DOHH2 (cell line): ENCODE data around the gene USP48.
A peak's percentile ranks its signal among the peaks of the same experiment; 100 is the strongest.

Experiments
- H3F3A ChIP-seq: fragments of 200-600 bp; sonication (generic), shearing (Covaris generic); 2 replicates; pipeline ENCODE4 v1.6.0; 2016; ENCODE audit warnings: antibody characterized with exemption, mild to moderate bottlenecking; ENCODE audit not compliant: control insufficient read depth, insufficient read depth
- H3K27ac ChIP-seq: fragments of 200-600 bp; sonication (generic); 2 replicates; pipeline ENCODE4 v1.5.1; 2014; ENCODE audit warnings: low read depth, mild to moderate bottlenecking, low read length, moderate library complexity
- H3K27me3 ChIP-seq: fragments of 200-600 bp; sonication (generic); 2 replicates; pipeline ENCODE4 v1.6.1; 2014; ENCODE audit warnings: mild to moderate bottlenecking, low read length, mixed read lengths; ENCODE audit not compliant: control insufficient read depth
- H3K36me3 ChIP-seq: fragments of 200-600 bp; sonication (generic); 2 replicates; pipeline ENCODE4 v1.6.1; 2014; ENCODE audit warnings: mild to moderate bottlenecking, low read length, moderate library complexity, mixed read lengths; ENCODE audit not compliant: control insufficient read depth
- H3K4me1 ChIP-seq: fragments of 200-600 bp; sonication (generic); 2 replicates; pipeline ENCODE4 v1.6.1; 2014; ENCODE audit warnings: mild to moderate bottlenecking, low read length, mixed read lengths; ENCODE audit not compliant: control insufficient read depth
- H3K4me2 ChIP-seq: fragments of 200-600 bp; sonication (generic); 2 replicates; pipeline ENCODE4 v1.6.0; 2014; ENCODE audit warnings: mild to moderate bottlenecking, low read length, moderate library complexity
- H3K4me3 ChIP-seq: fragments of 200-600 bp; sonication (generic); 2 replicates; pipeline ENCODE4 v1.5.1; 2014; ENCODE audit warnings: mild to moderate bottlenecking, low read length, mixed read lengths
- H3K79me2 ChIP-seq: fragments of 200-600 bp; sonication (generic); 2 replicates; pipeline ENCODE4 v1.6.1; 2014; ENCODE audit warnings: mild to moderate bottlenecking, low read length, mixed read lengths; ENCODE audit not compliant: control insufficient read depth
- H3K9me2 ChIP-seq: fragments of 200-600 bp; sonication (generic); replicated peaks from 2 replicates; pipeline ENCODE4 v1.6.1; 2014; ENCODE audit warnings: mild to moderate bottlenecking, low read length, mixed read lengths; ENCODE audit not compliant: control insufficient read depth
- H3K9me3 ChIP-seq: fragments of 200-600 bp; sonication (generic); 2 replicates; pipeline ENCODE4 v1.6.1; 2014; ENCODE audit warnings: antibody characterized with exemption, low read length, mixed read lengths; ENCODE audit not compliant: control insufficient read depth, insufficient read depth
- H4K20me1 ChIP-seq: fragments of 200-600 bp; sonication (generic); 2 replicates; pipeline ENCODE4 v1.6.0; 2014; ENCODE audit warnings: low read depth, mild to moderate bottlenecking, antibody characterized with exemption, low read length, moderate library complexity; ENCODE audit not compliant: control insufficient read depth, insufficient read depth
- CTCF ChIP-seq: fragments of 200-600 bp; sonication (generic); IDR thresholded peaks from one replicate; pipeline ENCODE4 v1.5.1; 2014; ENCODE audit warnings: antibody characterized with exemption, mild to moderate bottlenecking, low read depth, low read length; ENCODE audit not compliant: poor library complexity, severe bottlenecking
- EZH2phosphoT487 ChIP-seq: fragments of 200-600 bp; sonication (generic); IDR thresholded peaks from 2 replicates; pipeline ENCODE4 v1.6.1; 2017; ENCODE audit warnings: borderline replicate concordance, mild to moderate bottlenecking, antibody characterized with exemption, low read length, moderate library complexity, mixed read lengths

The USP48 gene

GRCh38 chr1:21703318-21703963 lies 79.5 kb downstream of the USP48 start:
- Histone ChIP-seq H3K4me2 (no peak overlapping the region), H3K4me1 (no peaks in the 10 kb centered on the region), H3K9me3 (no peaks in the 10 kb centered on the region), H3F3A (0 out of 2 replicates have a peak, but pooled peaks cover 3% of the 10 kb centered on the region), H3K27me3 (no peaks in the 10 kb centered on the region), H3K4me3 (no peak overlapping the region), H3K9me2 (no peaks in the 10 kb centered on the region), H3K79me2 (no peaks in the 10 kb centered on the region), H3K36me3 (peaks cover 68% of the 10 kb centered on the region), H4K20me1 (0 out of 2 replicates have a peak, but pooled peaks cover 4% of the 10 kb centered on the region), H3K27ac (no peak overlapping the region)
- TF ChIP-seq CTCF (peak; percentile 53), EZH2phosphoT487 (no peak)

- Histone ChIP-seq H3K4me2 (no peak overlapping the region), H3K9me2 (no peaks in the 10 kb centered on the region), H3K27ac (no peak overlapping the region), H3K79me2 (no peaks in the 10 kb centered on the region), H3K36me3 (peaks cover 63% of the 10 kb centered on the region), H3K4me3 (no peak overlapping the region), H3F3A (0 out of 2 replicates have a peak, but pooled peaks cover 3% of the 10 kb centered on the region), H3K9me3 (no peaks in the 10 kb centered on the region), H4K20me1 (0 out of 2 replicates have a peak, but pooled peaks cover 4% of the 10 kb centered on the region), H3K4me1 (no peaks in the 10 kb centered on the region), H3K27me3 (no peaks in the 10 kb centered on the region)
- TF ChIP-seq EZH2phosphoT487, result no peak
- no peak for TF ChIP-seq CTCF
Observed at GRCh38 chr1:21702780-21703179, 80.2 kb downstream of the USP48 start.

DNA sequence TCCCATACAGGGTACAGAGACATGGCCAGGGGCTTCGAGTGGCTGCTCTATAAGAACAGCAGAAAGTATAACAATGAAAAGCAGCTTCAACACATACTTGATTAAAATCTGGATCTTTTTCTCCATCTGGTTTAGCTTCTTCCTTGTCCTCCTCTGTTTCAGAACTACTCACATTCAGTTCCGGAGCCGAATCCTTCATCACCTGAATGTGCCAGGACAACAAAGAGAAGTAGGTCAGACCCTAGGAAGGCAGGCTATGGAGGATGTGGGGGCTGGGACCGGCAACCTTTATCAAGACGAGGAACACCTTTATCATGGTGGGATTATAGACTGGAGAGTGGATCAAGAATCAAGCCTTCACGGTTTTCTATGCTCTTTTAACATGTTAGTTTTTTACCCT lies 81.5 kb downstream of the USP48 start:
- 0 out of 2 replicates have a peak, but pooled peaks cover 3% of the 10 kb centered on the region for H3F3A ChIP-seq
- peaks cover 53% of the 10 kb centered on the region for H3K36me3 ChIP-seq
- TF ChIP-seq CTCF, result no peak
- no peak for TF ChIP-seq EZH2phosphoT487

More for the DNA sequence above, 81.5 kb downstream of the USP48 start:
- H3K27me3 ChIP-seq, result no peaks in the 10 kb centered on the region
- no peaks in the 10 kb centered on the region for H3K79me2 ChIP-seq
- H4K20me1 ChIP-seq, result 0 out of 2 replicates have a peak, but pooled peaks cover 4% of the 10 kb centered on the region
- H3K4me3 ChIP-seq, result no peak overlapping the region
- no peaks in the 10 kb centered on the region for H3K4me1 ChIP-seq
- H3K9me3 ChIP-seq, result no peaks in the 10 kb centered on the region
- H3K9me2 ChIP-seq, result no peaks in the 10 kb centered on the region
- H3K4me2 ChIP-seq, result no peak overlapping the region
- H3K27ac ChIP-seq, result no peak overlapping the region
